GM18505 (cell line): ENCODE results near the gene LPP.

Experiments
- ATAC-seq: cut with Tn5 transposase; IDR thresholded peaks from one replicate; pipeline ENCODE4 v1.9.1; 2021; ENCODE audit not compliant: unreplicated experiment
- POLR2A ChIP-seq: IDR thresholded peaks from 4 replicates; pipeline ENCODE4 v1.6.1; 2011; ENCODE audit warnings: borderline replicate concordance; ENCODE audit not compliant: insufficient read depth, insufficient read length; ENCODE audit errors: extremely low read depth

The LPP gene

DNA sequence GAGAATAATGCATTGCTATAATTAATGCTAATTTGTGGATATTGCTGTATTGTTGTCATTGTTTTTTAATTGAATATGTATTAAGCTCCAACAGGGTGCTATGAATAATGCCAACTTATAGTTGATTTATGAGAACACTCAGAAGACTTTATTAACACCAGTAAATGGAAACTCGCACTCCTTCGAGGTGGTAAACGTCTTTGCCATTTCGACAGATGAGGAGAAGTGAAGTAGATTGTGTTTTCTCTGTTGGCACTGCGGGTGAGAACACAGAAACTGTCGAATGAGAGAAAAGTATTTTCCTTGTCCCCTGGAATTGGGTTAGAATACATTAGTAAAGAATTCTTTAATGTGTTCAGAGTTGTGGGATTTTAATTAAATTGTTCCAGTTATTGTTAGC is 354.5 kb downstream of the LPP start:
- TF ChIP-seq POLR2A: no peak

DNA sequence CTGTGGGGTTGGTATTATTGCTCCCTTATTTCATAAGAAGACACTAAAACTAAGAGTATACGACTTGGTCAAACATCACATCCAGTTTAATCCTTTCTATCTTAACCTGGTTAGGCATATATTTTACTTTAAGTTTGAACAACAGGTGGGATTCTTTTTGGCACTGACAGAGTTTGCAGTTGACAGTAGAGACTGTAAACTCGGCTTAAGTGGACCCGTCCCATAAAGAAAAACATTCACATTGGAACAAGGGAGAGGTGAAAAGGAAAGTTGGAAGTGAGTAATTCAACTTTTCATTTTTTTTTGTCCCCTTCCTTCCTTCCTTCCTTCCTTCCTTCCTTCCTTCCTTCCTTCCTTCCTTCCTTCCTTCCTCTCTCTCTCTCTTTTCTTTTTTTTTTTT is 355.4 kb downstream of the LPP start:
- no peak for ATAC-seq
- no peak for TF ChIP-seq POLR2A

More for the DNA sequence above, 354.5 kb downstream of the LPP start:
- ATAC-seq: no peak

- no peak for TF ChIP-seq POLR2A
- ATAC-seq: no peak
Measured at GRCh38 chr3:188510366-188510765, 356.4 kb downstream of the LPP start.

GRCh38 chr3:188513662-188514328 is 359.8 kb downstream of the LPP start:
- ATAC-seq: no peak
- no peak for TF ChIP-seq POLR2A

GRCh38 chr3:188516515-188516914 is 362.6 kb downstream of the LPP start:
- ATAC-seq: no peak
- no peak for TF ChIP-seq POLR2A

DNA sequence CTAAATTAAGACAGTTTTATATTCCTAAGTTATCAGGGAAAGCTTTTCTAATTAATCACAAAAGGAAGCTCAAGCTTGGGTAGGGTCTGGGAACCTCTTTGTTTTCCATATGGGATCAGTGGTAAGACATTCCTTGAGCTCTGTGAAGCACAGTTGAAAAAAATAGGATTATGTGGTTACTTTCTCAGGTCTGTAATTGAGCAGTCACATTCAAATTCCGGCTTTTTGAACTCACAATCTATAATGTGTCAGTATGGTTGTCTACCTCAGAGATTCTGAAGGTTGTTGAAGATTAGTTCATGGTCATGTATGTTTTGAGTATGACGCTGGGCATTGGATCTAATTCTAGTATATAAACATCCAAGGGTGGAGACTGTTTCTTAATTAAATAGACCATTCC is 364.5 kb downstream of the LPP start:
- TF ChIP-seq POLR2A: no peak
- no peak for ATAC-seq

- TF ChIP-seq POLR2A: no peak
- ATAC-seq: no peak
Measured at GRCh38 chr3:188518835-188519452, 365.0 kb downstream of the LPP start.

- no peak for TF ChIP-seq POLR2A
- ATAC-seq: no peak
Measured at GRCh38 chr3:188520466-188520865, 366.5 kb downstream of the LPP start.

- no peak for ATAC-seq
- TF ChIP-seq POLR2A: no peak
Measured at GRCh38 chr3:188522115-188522514, 368.2 kb downstream of the LPP start.

- no peak for ATAC-seq
- TF ChIP-seq POLR2A: no peak
Measured at GRCh38 chr3:188523291-188523690, 369.3 kb downstream of the LPP start.

GRCh38 chr3:188524052-188524451 is 370.1 kb downstream of the LPP start:
- ATAC-seq: no peak

DNA sequence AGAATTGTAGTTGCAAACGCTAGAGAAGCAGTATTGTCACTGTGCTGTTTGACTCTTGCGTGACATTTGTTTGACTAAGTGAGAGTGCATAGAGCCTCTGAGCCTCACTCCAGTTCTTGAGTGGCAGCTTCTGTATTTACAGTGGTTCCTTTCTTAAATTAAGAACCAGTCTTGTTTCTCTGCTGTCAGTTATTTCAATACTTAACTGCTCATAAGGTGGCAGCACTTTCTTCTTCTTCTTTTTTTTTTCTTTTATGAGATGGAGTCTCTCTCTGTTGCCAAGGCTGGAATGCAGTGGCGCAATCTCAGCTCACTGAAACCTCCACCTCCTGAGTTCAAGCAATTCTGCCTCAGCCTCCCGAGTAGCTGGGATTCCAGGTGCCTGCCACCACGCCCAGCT is 372.1 kb downstream of the LPP start:
- TF ChIP-seq POLR2A: no peak
- ATAC-seq: no peak

More at GRCh38 chr3:188524052-188524451, 370.1 kb downstream of the LPP start:
- no peak for TF ChIP-seq POLR2A

DNA sequence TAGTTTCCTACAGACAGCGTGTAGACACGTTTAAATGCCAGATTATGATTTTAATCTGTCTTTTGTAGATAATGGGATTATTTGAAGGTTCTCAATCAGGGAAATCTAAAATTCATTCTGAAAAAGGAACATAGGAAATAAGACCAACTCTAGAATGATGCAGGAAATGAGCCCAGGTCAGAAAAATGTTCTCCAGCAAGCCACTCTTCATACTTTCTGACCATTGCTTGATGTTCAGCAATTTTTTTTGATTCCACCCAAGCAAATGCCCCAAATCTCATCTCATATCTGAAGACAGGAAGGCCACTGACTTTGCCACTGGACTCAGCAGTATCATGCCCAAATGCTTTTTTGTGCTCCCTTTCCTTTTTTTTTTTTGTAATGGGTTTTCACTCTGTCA is 373.4 kb downstream of the LPP start:
- TF ChIP-seq POLR2A: no peak
- ATAC-seq: no peak

- no peak for TF ChIP-seq POLR2A
- no peak for ATAC-seq
Measured at GRCh38 chr3:188528396-188528795, 374.4 kb downstream of the LPP start.
